SK-N-SH (cell line): ENCODE results near the gene MT1M. TPM values are rescaled to one million over a fixed set of nuclear protein-coding genes. Genes with fewer than 3 reads are reported as not detected.

Experiments used
- CTCF ChIA-PET: fragments of 300-600, 350-600 bp; formaldehyde crosslinking; extraction: SDS; loops from one replicate; lab custom pipeline; 2021; lab: Yijun Ruan, JAX
- POLR2A ChIA-PET: fragments of 350-600 bp; sonication (Branson Sonifier 250); formaldehyde crosslinking; extraction: SDS; loops from one replicate; lab custom pipeline; 2020; ENCODE audit warnings: antibody characterized with exemption, inconsistent platforms; lab: Yijun Ruan, JAX
- DNase-seq: peaks from one replicate; pipeline ENCODE4 v3.0.0; 2012
- H2AFZ ChIP-seq: fragments of 200-600 bp; sonication (generic); 2 replicates; pipeline ENCODE4 v1.8.1; 2016; ENCODE audit warnings: antibody characterized with exemption, mild to moderate bottlenecking, low read depth
- H3F3A ChIP-seq: fragments of 200-600 bp; sonication (generic); replicated peaks from 2 replicates; pipeline ENCODE3; 2016; ENCODE audit warnings: antibody characterized with exemption, mild to moderate bottlenecking; ENCODE audit not compliant: insufficient read depth
- H3K27ac ChIP-seq, 2 experiments: fragments of 200-500 bp in 1 of 2; fragments of 200-600 bp in 1 of 2; sonication (Bioruptor generic) in 1 of 2; sonication (generic), shearing (Covaris generic) in 1 of 2; 2 replicates each; pipeline versions ENCODE4 v1.5.1 to v1.6.1; 2014 to 2016; ENCODE audit warnings: low read depth in 2 of 2, inconsistent platforms in 1 of 2, low read length in 1 of 2, mild to moderate bottlenecking in 1 of 2, mixed read lengths in 1 of 2
- H3K27me3 ChIP-seq: fragments of 200-600 bp; sonication (generic), shearing (Covaris generic); 2 replicates; pipeline ENCODE4 v1.6.1; 2016; ENCODE audit warnings: mixed run types; ENCODE audit not compliant: insufficient read depth
- H3K36me3 ChIP-seq, 2 experiments: fragments of 200-500 bp in 1 of 2; fragments of 200-600 bp in 1 of 2; sonication (Bioruptor generic) in 1 of 2; sonication (generic) in 1 of 2; replicated peaks in 1 of 2; 2 replicates each; pipeline versions ENCODE3 to v1.5.1; 2014 to 2016; ENCODE audit warnings: low read length in 1 of 2, mild to moderate bottlenecking in 1 of 2; ENCODE audit not compliant: insufficient read depth in 2 of 2, control insufficient read depth in 1 of 2
- H3K4me1 ChIP-seq, 2 experiments: fragments of 200-500 bp in 1 of 2; fragments of 200-600 bp in 1 of 2; sonication (Bioruptor generic) in 1 of 2; sonication (generic), shearing (Covaris generic) in 1 of 2; 2 replicates each; pipeline versions ENCODE4 v1.5.1 to v1.6.1; 2014 to 2016; ENCODE audit warnings: low read depth in 1 of 2, low read length in 1 of 2, mixed run types in 1 of 2; ENCODE audit not compliant: insufficient read depth in 2 of 2, control insufficient read depth in 1 of 2
- H3K4me2 ChIP-seq: fragments of 200-600 bp; sonication (generic), shearing (Covaris generic); 2 replicates; pipeline ENCODE4 v1.6.1; 2017; ENCODE audit warnings: mixed run types
- H3K4me3 ChIP-seq, 2 experiments: fragments of 200-500 bp in 1 of 2; fragments of 200-600 bp in 1 of 2; sonication (Bioruptor generic) in 1 of 2; sonication (generic), shearing (Covaris generic) in 1 of 2; 2 replicates each; pipeline versions ENCODE4 v1.5.1 to v1.8.1; 2014 to 2016; ENCODE audit warnings: low read depth in 2 of 2, inconsistent platforms in 1 of 2, low read length in 1 of 2, mild to moderate bottlenecking in 1 of 2, mixed read lengths in 1 of 2, moderate library complexity in 1 of 2
- H3K79me2 ChIP-seq: fragments of 200-600 bp; sonication (generic); 2 replicates; pipeline ENCODE4 v1.8.1; 2017; ENCODE audit warnings: mild to moderate bottlenecking; ENCODE audit not compliant: insufficient read depth
- H3K9ac ChIP-seq: fragments of 200-600 bp; sonication (generic); 2 replicates; pipeline ENCODE4 v1.6.1; 2017; ENCODE audit warnings: mixed run types
- H3K9me2 ChIP-seq: fragments of 200-600 bp; sonication (generic); 2 replicates; pipeline ENCODE4 v1.6.1; 2017; ENCODE audit warnings: mixed run types
- H3K9me3 ChIP-seq: fragments of 200-600 bp; sonication (generic); 2 replicates; pipeline ENCODE4 v1.6.1; 2017; ENCODE audit warnings: mixed run types, mild to moderate bottlenecking, moderate library complexity
- H4K20me1 ChIP-seq: fragments of 200-600 bp; sonication (generic); 2 replicates; pipeline ENCODE4 v1.6.1; 2017; ENCODE audit warnings: mild to moderate bottlenecking, mixed run types; ENCODE audit not compliant: insufficient read depth
- CHD2 ChIP-seq: fragments of 150-350 bp; IDR thresholded peaks from 2 replicates; pipeline ENCODE4 v1.6.1; 2018; ENCODE audit warnings: low read length; ENCODE audit not compliant: partially characterized antibody
- CTCF ChIP-seq: fragments of 200-600 bp; sonication (generic); IDR thresholded peaks from 2 replicates; pipeline ENCODE4 v1.6.1; 2017; ENCODE audit warnings: antibody characterized with exemption, mild to moderate bottlenecking, moderate library complexity
- EP300 ChIP-seq, 2 experiments: IDR thresholded peaks; 2 replicates each; pipeline versions ENCODE4 v1.4.0 to v1.6.1; 2012; ENCODE audit warnings: borderline replicate concordance in 1 of 2, low read depth in 1 of 2, low read length in 1 of 2
- EZH2phosphoT487 ChIP-seq: fragments of 200-600 bp; sonication (generic); IDR thresholded peaks from 2 replicates; pipeline ENCODE4 v1.6.1; 2017; ENCODE audit warnings: low read depth, mixed run types, mild to moderate bottlenecking, antibody characterized with exemption, moderate library complexity, borderline replicate concordance
- GATA2 ChIP-seq: sonication (generic); formaldehyde crosslinking; IDR thresholded peaks from 2 replicates; pipeline ENCODE4 v1.5.0; 2020; ENCODE audit warnings: mild to moderate bottlenecking, missing genetic modification reagents
- MEF2A ChIP-seq: IDR thresholded peaks from 2 replicates; pipeline ENCODE4 v1.4.0; 2012; ENCODE audit warnings: low read depth, borderline replicate concordance
- POLR2AphosphoS5 ChIP-seq: IDR thresholded peaks from 2 replicates; pipeline ENCODE4 v1.6.1; 2012; ENCODE audit warnings: low read depth, low read length
- RCOR1 ChIP-seq: fragments of 150-350 bp; IDR thresholded peaks from 2 replicates; pipeline ENCODE4 v1.6.1; 2017; ENCODE audit warnings: antibody characterized with exemption, low read length
- REST ChIP-seq: IDR thresholded peaks from 2 replicates; pipeline ENCODE4 v1.6.1; 2012; ENCODE audit warnings: mild to moderate bottlenecking, low read depth, low read length, moderate library complexity
- RFX5 ChIP-seq: IDR thresholded peaks from 2 replicates; pipeline ENCODE4 v1.6.1; 2012; ENCODE audit warnings: mild to moderate bottlenecking, improper control_type of control experiment, low read length
- RXRA ChIP-seq: IDR thresholded peaks from 2 replicates; pipeline ENCODE4 v1.4.0; 2012; ENCODE audit warnings: low read depth, mild to moderate bottlenecking, borderline replicate concordance
- SMC3 ChIP-seq: IDR thresholded peaks from 2 replicates; pipeline ENCODE4 v1.6.1; 2012; ENCODE audit warnings: low read depth, low read length, improper control_type of control experiment
- TCF12 ChIP-seq: IDR thresholded peaks from 2 replicates; pipeline ENCODE4 v1.4.0; 2012
- TEAD4 ChIP-seq: IDR thresholded peaks from 2 replicates; pipeline ENCODE4 v1.4.0; 2012; ENCODE audit warnings: mild to moderate bottlenecking, borderline replicate concordance; ENCODE audit not compliant: insufficient read depth
- USF2 ChIP-seq: fragments of 150-350 bp; IDR thresholded peaks from 2 replicates; pipeline ENCODE4 v1.6.1; 2017; ENCODE audit warnings: antibody characterized with exemption, low read length, low read depth, borderline replicate concordance
- WGBS: methylation state at CpG from one replicate; pipeline ENCODE4 v1.1.6; 2017; ENCODE audit warnings: low lambda C conversion rate; 5-methylcytosine and 5-hydroxymethylcytosine counted together
- polyA plus RNA-seq, 3 experiments: library from polyadenylated mRNA; depleted of rRNA; stranded (reverse); fragments of >200 nt; gene quantifications; 2 replicates each; pipeline ENCODE4 v1.2.3, GENCODE V29; 2012
- TF ChIP-seq, protein P1 (sequence below): IDR thresholded peaks from 2 replicates; pipeline ENCODE4 v1.4.0; 2012; ENCODE audit warnings: low read depth, borderline replicate concordance

The MT1M gene
- polyA plus RNA-seq, 1 of the 3 experiments (the other 2 are of a cell fraction) = 1.3 TPM

- TF ChIP-seq CTCF (no peak), USF2 (no peak), POLR2AphosphoS5 (no peak), TEAD4 (no peak), GATA2 (CRISPR knock-in tag) (no peak), MEF2A (no peak), RCOR1 (no peak)
These were observed 45.0 kb downstream of the MT1M start (continued) for GRCh38 chr16:56677474-56677873.

- POLR2A ChIA-PET = no interaction called here
- TF ChIP-seq CHD2 (no peak), RCOR1 (no peak), POLR2AphosphoS5 (no peak), EP300 (IDR thresholded peaks at IDR 0.05; ENCODE audit: borderline replicate concordance in 1 of 2, low read depth in 1 of 2, low read length in 1 of 2) (no peak), RXRA (no peak), MEF2A (no peak), SMC3 (no peak), TCF12 (no peak), EZH2phosphoT487 (no peak), TEAD4 (no peak), REST (no peak), RFX5 (no peak)
- TF ChIP-seq, protein P1, sequence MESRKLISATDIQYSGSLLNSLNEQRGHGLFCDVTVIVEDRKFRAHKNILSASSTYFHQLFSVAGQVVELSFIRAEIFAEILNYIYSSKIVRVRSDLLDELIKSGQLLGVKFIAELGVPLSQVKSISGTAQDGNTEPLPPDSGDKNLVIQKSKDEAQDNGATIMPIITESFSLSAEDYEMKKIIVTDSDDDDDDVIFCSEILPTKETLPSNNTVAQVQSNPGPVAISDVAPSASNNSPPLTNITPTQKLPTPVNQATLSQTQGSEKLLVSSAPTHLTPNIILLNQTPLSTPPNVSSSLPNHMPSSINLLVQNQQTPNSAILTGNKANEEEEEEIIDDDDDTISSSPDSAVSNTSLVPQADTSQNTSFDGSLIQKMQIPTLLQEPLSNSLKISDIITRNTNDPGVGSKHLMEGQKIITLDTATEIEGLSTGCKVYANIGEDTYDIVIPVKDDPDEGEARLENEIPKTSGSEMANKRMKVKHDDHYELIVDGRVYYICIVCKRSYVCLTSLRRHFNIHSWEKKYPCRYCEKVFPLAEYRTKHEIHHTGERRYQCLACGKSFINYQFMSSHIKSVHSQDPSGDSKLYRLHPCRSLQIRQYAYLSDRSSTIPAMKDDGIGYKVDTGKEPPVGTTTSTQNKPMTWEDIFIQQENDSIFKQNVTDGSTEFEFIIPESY = no peak
- CTCF ChIA-PET = interaction anchor here (0.9 to 1.6 kb wide), 5 partner anchors 10 to 110 kb away, joined by 3 to 5 read pairs (median 3); no protein-coding TSS in a partner anchor
- WGBS = 91% methylated on average over 3 of the region's 3 CpGs
- no peak for DNase-seq
- H3K4me3 ChIP-seq = no peak overlapping the region
- H4K20me1 ChIP-seq = no peaks in the 10 kb centered on the region
- H3K9me2 ChIP-seq = no peaks in the 10 kb centered on the region
- H3K9me3 ChIP-seq = no peaks in the 10 kb centered on the region
- H3K4me1 ChIP-seq = peaks cover 0 to 25% of the 10 kb centered on the region in 2 experiments; a peak in 2 of 4 replicates
- H3K79me2 ChIP-seq = peaks cover 9% of the 10 kb centered on the region; the same call in 1 of the 2 replicates
- H3K4me2 ChIP-seq = no peak overlapping the region
- no peaks in the 10 kb centered on the region for H3K27me3 ChIP-seq
- H3K36me3 ChIP-seq = no peaks in the 10 kb centered on the region
- H3F3A ChIP-seq = no peaks in the 10 kb centered on the region
- no peak overlapping the region for H3K27ac ChIP-seq
- no peak overlapping the region for H3K9ac ChIP-seq
- H2AFZ ChIP-seq = no peak overlapping the region
These were observed 46.7 kb downstream of the MT1M start for GRCh38 chr16:56679078-56679730.
